K562 (cell line): ENCODE data around the gene PLA2G2C. TPM values are rescaled to one million over a fixed set of nuclear protein-coding genes. Genes with fewer than 3 reads are reported as not detected.
A peak's percentile ranks its signal among the peaks of the same experiment; 100 is the strongest.

Source experiments
- DPF2 ChIP-seq: fragments of 450-650 bp; IDR thresholded peaks from 2 replicates; pipeline ENCODE4 v1.6.1; 2016
- ELK3 ChIP-seq: fragments of 450-650 bp; formaldehyde crosslinking; IDR thresholded peaks from 2 replicates; pipeline ENCODE4 v1.4.0; 2020; ENCODE audit warnings: mild to moderate bottlenecking
- KDM1A ChIP-seq, 2 experiments: fragments of 450-650 bp; IDR thresholded peaks; 2 replicates each; pipeline ENCODE4 v1.6.1; 2016; ENCODE audit warnings: mild to moderate bottlenecking in 2 of 2
- PBX2 ChIP-seq, 2 experiments: IDR thresholded peaks in 1 of 2; conservative IDR thresholded peaks in 1 of 2; 2 replicates each; pipeline ENCODE4 v1.6.1; 2016; ENCODE audit warnings: low read depth in 2 of 2, mild to moderate bottlenecking in 1 of 2, missing compliant biosample characterization in 1 of 2, missing genetic modification characterization in 1 of 2, moderate library complexity in 1 of 2
- PHB2 ChIP-seq: fragments of 450-650 bp; IDR thresholded peaks from 2 replicates; pipeline ENCODE4 v1.6.1; 2017; ENCODE audit warnings: low read depth
- SAFB ChIP-seq: fragments of 200-400 bp; formaldehyde crosslinking; IDR thresholded peaks from 2 replicates; pipeline ENCODE4 v1.6.1; 2017; ENCODE audit warnings: low read depth, low read length, borderline replicate concordance
- SMARCE1 ChIP-seq: fragments of 450-650 bp; IDR thresholded peaks from 2 replicates; pipeline ENCODE4 v1.7.1; 2016; ENCODE audit warnings: mild to moderate bottlenecking
- TGIF2 ChIP-seq: sonication (generic); formaldehyde crosslinking; IDR thresholded peaks from 2 replicates; pipeline ENCODE4 v1.8.1; 2022; ENCODE audit warnings: mild to moderate bottlenecking, missing genetic modification reagents, moderate library complexity
- XRCC3 ChIP-seq: fragments of 450-650 bp; IDR thresholded peaks from 2 replicates; pipeline ENCODE4 v1.6.1; 2017; ENCODE audit warnings: mild to moderate bottlenecking, moderate library complexity
- ZBTB40 ChIP-seq, 2 experiments: fragments of 450-650 bp in 1 of 2; sonication (generic) in 1 of 2; formaldehyde crosslinking in 1 of 2; IDR thresholded peaks; 2 replicates each; pipeline versions ENCODE4 v1.7.1 to v1.9.0; 2016 to 2022; ENCODE audit warnings: inconsistent platforms in 1 of 2, mild to moderate bottlenecking in 1 of 2, missing genetic modification reagents in 1 of 2
- ZNF740 ChIP-seq, 3 experiments: fragments of 200-800 bp in 1 of 3; sonication (Bioruptor generic) in 1 of 3; sonication (generic) in 1 of 3; formaldehyde crosslinking in 1 of 3; IDR thresholded peaks; 2 replicates each; pipeline versions ENCODE4 v1.6.1 to v1.8.0; 2016 to 2022; ENCODE audit warnings: mild to moderate bottlenecking in 2 of 3, missing compliant biosample characterization in 2 of 3, missing genetic modification characterization in 2 of 3, missing genetic modification reagents in 1 of 3
- polyA plus RNA-seq, 8 experiments: library from polyadenylated mRNA; depleted of rRNA in 4 of 8; stranded (reverse) in 5 of 8; unstranded in 3 of 8; fragments of >200 nt; fragmentation: Nextera tagmentation in 2 of 8; fragmentation: Illumina TruSeq in 1 of 8; extraction: Ambion mirVana in 2 of 8; extraction: Trizol in 1 of 8; gene quantifications; 2 replicates each; pipeline versions ENCODE4 v1.2.1 to v1.2.3, GENCODE V29; 2011 to 2014; ENCODE audit warnings: inconsistent platforms in 1 of 8, missing spikeins in 1 of 8
- total RNA-seq, 7 experiments: library from RNA; depleted of rRNA in 6 of 7; stranded (reverse); fragments of >200 nt in 6 of 7; fragmentation: Illumina TruSeq in 2 of 7; extraction: Trizol in 2 of 7; gene quantifications; 2 replicates each; pipeline versions ENCODE4 v1.2.1 to v1.2.3, GENCODE V29; 2011 to 2021; ENCODE audit warnings: low replicate concordance in 1 of 7

The PLA2G2C gene
- total and polyA plus RNA-seq, 9 of the 15 experiments (the other 6 are each of a cell fraction or from before 2014, with no cell fraction given): 0.14 to 0.49 (median 0.21) TPM

- TF ChIP-seq ELK3 (CRISPR knock-in tag) (no peak), KDM1A (IDR thresholded peaks at IDR 0.05) (peak in 1 of 2 experiments; percentile 99; a peak in 2 of 4 replicates), ZBTB40 (IDR thresholded peaks at IDR 0.05) (no peak), ZBTB40 (CRISPR knock-in tag; IDR thresholded peaks at IDR 0.05) (no peak), PBX2 (CRISPR knock-in tag; IDR thresholded peaks at IDR 0.05; ENCODE audit: low read depth) (no peak), PBX2 (tag; conservative IDR thresholded peaks at IDR 0.05; ENCODE audit: low read depth) (no peak), PHB2 (no peak), DPF2 (no peak), SAFB (no peak), ZNF740 (CRISPR knock-in tag; IDR thresholded peaks at IDR 0.05) (no peak), ZNF740 (tag; IDR thresholded peaks at IDR 0.05) (no peak), TGIF2 (no peak), XRCC3 (no peak), SMARCE1 (no peak)
Measured at GRCh38 chr1:20165522-20165951, 20.8 kb downstream of the PLA2G2C start (continued).
